HG03558 (cell line): ENCODE data around the gene PCYT2.

Experiments used
- ATAC-seq: cut with Tn5 transposase; IDR thresholded peaks from one replicate; pipeline ENCODE4 v1.9.1; 2021; ENCODE audit warnings: moderate number of reproducible peaks; ENCODE audit not compliant: unreplicated experiment; ENCODE audit errors: extremely low read depth

The PCYT2 gene

GRCh38 chr17:81914103-81914850 is 3.1 kb upstream of the PCYT2 start:
- no peak for ATAC-seq

GRCh38 chr17:81913394-81914102 is 2.3 kb upstream of the PCYT2 start:
- no peak for ATAC-seq

- ATAC-seq: no peak
Measured at GRCh38 chr17:81912441-81913309, 1.5 kb upstream of the PCYT2 start.

GRCh38 chr17:81911969-81912368 is 770 bp upstream of the PCYT2 start:
- ATAC-seq: no peak

- no peak for ATAC-seq
Measured at GRCh38 chr17:81910840-81911276, 341 bp downstream of the PCYT2 start.

GRCh38 chr17:81909966-81910839 is 996 bp downstream of the PCYT2 start:
- ATAC-seq: no peak

- ATAC-seq: no peak
Measured at GRCh38 chr17:81909231-81909630, 2.0 kb downstream of the PCYT2 start.

GRCh38 chr17:81908793-81909192 is 2.4 kb downstream of the PCYT2 start:
- ATAC-seq: no peak

GRCh38 chr17:81907219-81908145 is 3.7 kb downstream of the PCYT2 start:
- ATAC-seq: no peak

GRCh38 chr17:81906476-81907218 is 4.6 kb downstream of the PCYT2 start:
- no peak for ATAC-seq

GRCh38 chr17:81905993-81906392 is 5.2 kb downstream of the PCYT2 start:
- no peak for ATAC-seq

GRCh38 chr17:81905424-81905875 is 5.7 kb downstream of the PCYT2 start:
- ATAC-seq: no peak

GRCh38 chr17:81904600-81905423 is 6.4 kb downstream of the PCYT2 start:
- ATAC-seq: no peak

GRCh38 chr17:81903896-81904599 is 7.2 kb downstream of the PCYT2 start:
- ATAC-seq: no peak

GRCh38 chr17:81903415-81903831 is 7.8 kb downstream of the PCYT2 start:
- no peak for ATAC-seq

GRCh38 chr17:81902653-81903414 is 8.4 kb downstream of the PCYT2 start:
- ATAC-seq: no peak
